Keratinocyte (primary cell): ENCODE measurements around the gene COL8A1. TPM values are rescaled to one million over a fixed set of nuclear protein-coding genes. Genes with fewer than 3 reads are reported as not detected.
"Not testable (repeated sequence)": the region's sequence is repeated elsewhere in the genome, so short reads cannot be mapped to it uniquely, and the experiment has no call there.

Experiments used
- DNase-seq: peaks from one replicate; pipeline ENCODE4 v3.0.0-alpha.2; 2011; ENCODE audit warnings: low read depth, missing footprints, low spot score
- FAIRE-seq: peaks from 2 replicates; lab custom pipeline; 2011; peaks lifted over from hg19 to GRCh38; lab: Jason Lieb, UNC
- H2AFZ ChIP-seq: 2 replicates; pipeline ENCODE4 v1.6.0; 2012; ENCODE audit warnings: low read length, control low read depth, inconsistent platforms; ENCODE audit not compliant: control insufficient read depth
- H3K27ac ChIP-seq: 2 replicates; pipeline ENCODE4 v1.5.1; 2011; ENCODE audit warnings: low read length; ENCODE audit not compliant: control insufficient read depth, insufficient read depth
- H3K27me3 ChIP-seq: 3 replicates; pipeline ENCODE4 v1.6.0; 2011; ENCODE audit warnings: low read length; ENCODE audit not compliant: control insufficient read depth, insufficient read depth; ENCODE audit errors: extremely low read depth
- H3K36me3 ChIP-seq, 2 experiments: 2 replicates in 1 of 2; 3 replicates in 1 of 2; pipeline ENCODE4 v1.5.1; 2011; ENCODE audit warnings: low read length in 2 of 2, mild to moderate bottlenecking in 1 of 2; ENCODE audit not compliant: control insufficient read depth in 2 of 2, insufficient read depth in 2 of 2; ENCODE audit errors: extremely low read depth in 1 of 2
- H3K4me1 ChIP-seq: 3 replicates; pipeline ENCODE4 v1.5.1; 2011; ENCODE audit warnings: low read length; ENCODE audit not compliant: control insufficient read depth, insufficient read depth; ENCODE audit errors: extremely low read depth
- H3K4me2 ChIP-seq: 3 replicates; pipeline ENCODE4 v1.6.0; 2011; ENCODE audit warnings: low read depth, low read length; ENCODE audit not compliant: control insufficient read depth, insufficient read depth; ENCODE audit errors: extremely low read depth
- H3K4me3 ChIP-seq, 3 experiments: fragments of 200-600 bp in 1 of 3; sonication (generic) in 1 of 3; 2 replicates in 2 of 3; 3 replicates in 1 of 3; pipeline ENCODE4 v1.5.1; 2011 to 2016; ENCODE audit warnings: low read length in 3 of 3, mild to moderate bottlenecking in 3 of 3, control low read depth in 2 of 3, inconsistent platforms in 1 of 3, low read depth in 1 of 3, mixed read lengths in 1 of 3, mixed run types in 1 of 3, moderate library complexity in 1 of 3; ENCODE audit not compliant: control insufficient read depth in 2 of 3, insufficient read depth in 2 of 3; ENCODE audit errors: extremely low read depth in 1 of 3
- H3K79me2 ChIP-seq: 2 replicates; pipeline ENCODE4 v1.6.0; 2012; ENCODE audit warnings: low read length; ENCODE audit not compliant: control insufficient read depth, insufficient read depth
- H3K9ac ChIP-seq: 3 replicates; pipeline ENCODE4 v1.6.0; 2011; ENCODE audit warnings: low read length; ENCODE audit not compliant: control insufficient read depth, insufficient read depth; ENCODE audit errors: extremely low read depth
- H3K9me1 ChIP-seq: 3 replicates; pipeline ENCODE4 v1.6.0; 2011; ENCODE audit warnings: low read length; ENCODE audit not compliant: control insufficient read depth, insufficient read depth; ENCODE audit errors: extremely low read depth
- H3K9me3 ChIP-seq: 2 replicates; pipeline ENCODE4 v1.5.1; 2012; ENCODE audit warnings: low read depth, low read length; ENCODE audit not compliant: control insufficient read depth
- H4K20me1 ChIP-seq: 3 replicates; pipeline ENCODE4 v1.6.0; 2011; ENCODE audit warnings: low read length; ENCODE audit not compliant: control insufficient read depth, insufficient read depth; ENCODE audit errors: extremely low read depth
- CTCF ChIP-seq, 3 experiments: IDR thresholded peaks in 1 of 3; conservative IDR thresholded peaks in 1 of 3; optimal IDR thresholded peaks in 1 of 3; 2 replicates in 2 of 3; 3 replicates in 1 of 3; pipeline versions ENCODE3 to v1.5.1; 2011; ENCODE audit warnings: low read length in 3 of 3, mild to moderate bottlenecking in 3 of 3, moderate library complexity in 2 of 3, control low read depth in 1 of 3, inconsistent platforms in 1 of 3; ENCODE audit not compliant: insufficient read depth in 2 of 3; ENCODE audit errors: extremely low read depth in 1 of 3
- EZH2 ChIP-seq: IDR thresholded peaks from one replicate; pipeline ENCODE4 v1.6.1; 2012; ENCODE audit warnings: inconsistent platforms, mild to moderate bottlenecking, low read length, moderate library complexity
- dilution Hi-C: fragments of 300-500 bp; cut with MboI; formaldehyde crosslinking; loops from one replicate; pipeline ENCODE4 v1.7.0; 2020; ENCODE audit warnings: low sequenced_read_pairs; ENCODE audit not compliant: extremely low pct_ligation_motif_present
- polyA plus RNA-seq, 5 experiments: library from polyadenylated mRNA; depleted of rRNA in 3 of 5; stranded (reverse) in 3 of 5; stranded (forward) in 1 of 5; unstranded in 1 of 5; fragments of >200 nt; gene quantifications; 1 replicate in 1 of 5; 2 replicates in 3 of 5; 3 replicates in 1 of 5; pipeline versions ENCODE4 v1.2.1 to v1.2.3, GENCODE V29; 2011 to 2012; ENCODE audit warnings: missing spikeins in 2 of 5, low read depth in 1 of 5, low replicate concordance in 1 of 5

Gene COL8A1
- polyA plus RNA-seq, 1 donor (not counting 4 experiments of a cell fraction or from before 2014, with no cell fraction given): 102 TPM

GRCh38 chr3:99839613-99840012 is 201.2 kb downstream of the COL8A1 start:
- no peak for DNase-seq

GRCh38 chr3:99841949-99842348 is 203.6 kb downstream of the COL8A1 start:
- H3K4me2 ChIP-seq, H2AFZ ChIP-seq, H3K27ac ChIP-seq, H3K9me3 ChIP-seq, dilution Hi-C loops, H3K9me1 ChIP-seq, H4K20me1 ChIP-seq, DNase-seq, H3K4me3 ChIP-seq, H3K27me3 ChIP-seq, H3K36me3 ChIP-seq, H3K9ac ChIP-seq, FAIRE-seq, H3K4me1 ChIP-seq: not testable (repeated sequence)
- H3K79me2 ChIP-seq: peaks cover 10% of the 10 kb centered on the region

More at GRCh38 chr3:99839613-99840012, 201.2 kb downstream of the COL8A1 start:
- FAIRE-seq: no peak
- peak overlapping the region; percentile 54 for H3K4me2 ChIP-seq
- H3K9me1 ChIP-seq: no peaks in the 10 kb centered on the region
- peaks cover 25% of the 10 kb centered on the region for H3K79me2 ChIP-seq
- H4K20me1 ChIP-seq: no peaks in the 10 kb centered on the region
- TF ChIP-seq CTCF (optimal IDR thresholded peaks at IDR 0.05 in 1 of 3, IDR thresholded peaks at IDR 0.05 in 1 of 3, conservative IDR thresholded peaks at IDR 0.05 in 1 of 3; ENCODE audit: extremely low read depth in 1 of 3, insufficient read depth in 2 of 3, low read length in 3 of 3) (no peak), EZH2 (no peak)
- H3K9me3 ChIP-seq: no peaks in the 10 kb centered on the region
- no peak overlapping the region for H3K4me3 ChIP-seq
- no peaks in the 10 kb centered on the region for H3K27me3 ChIP-seq
- H3K36me3 ChIP-seq: no peaks in the 10 kb centered on the region
- H3K27ac ChIP-seq: no peak overlapping the region
- H2AFZ ChIP-seq: no peak overlapping the region
- dilution Hi-C loops: no loop called here
- no peak overlapping the region for H3K9ac ChIP-seq
- H3K4me1 ChIP-seq: peaks cover 10% of the 10 kb centered on the region
